Measurements from ENCODE around the gene SGF29. TPM values are rescaled to one million over a fixed set of nuclear protein-coding genes. Genes with fewer than 3 reads are reported as not detected.
"Not testable (repeated sequence)": the region's sequence is repeated elsewhere in the genome, so short reads cannot be mapped to it uniquely, and the experiment has no call there.

Gene SGF29
- total RNA-seq, 1 donor from 2014 or later = 10.0 TPM

DNA sequence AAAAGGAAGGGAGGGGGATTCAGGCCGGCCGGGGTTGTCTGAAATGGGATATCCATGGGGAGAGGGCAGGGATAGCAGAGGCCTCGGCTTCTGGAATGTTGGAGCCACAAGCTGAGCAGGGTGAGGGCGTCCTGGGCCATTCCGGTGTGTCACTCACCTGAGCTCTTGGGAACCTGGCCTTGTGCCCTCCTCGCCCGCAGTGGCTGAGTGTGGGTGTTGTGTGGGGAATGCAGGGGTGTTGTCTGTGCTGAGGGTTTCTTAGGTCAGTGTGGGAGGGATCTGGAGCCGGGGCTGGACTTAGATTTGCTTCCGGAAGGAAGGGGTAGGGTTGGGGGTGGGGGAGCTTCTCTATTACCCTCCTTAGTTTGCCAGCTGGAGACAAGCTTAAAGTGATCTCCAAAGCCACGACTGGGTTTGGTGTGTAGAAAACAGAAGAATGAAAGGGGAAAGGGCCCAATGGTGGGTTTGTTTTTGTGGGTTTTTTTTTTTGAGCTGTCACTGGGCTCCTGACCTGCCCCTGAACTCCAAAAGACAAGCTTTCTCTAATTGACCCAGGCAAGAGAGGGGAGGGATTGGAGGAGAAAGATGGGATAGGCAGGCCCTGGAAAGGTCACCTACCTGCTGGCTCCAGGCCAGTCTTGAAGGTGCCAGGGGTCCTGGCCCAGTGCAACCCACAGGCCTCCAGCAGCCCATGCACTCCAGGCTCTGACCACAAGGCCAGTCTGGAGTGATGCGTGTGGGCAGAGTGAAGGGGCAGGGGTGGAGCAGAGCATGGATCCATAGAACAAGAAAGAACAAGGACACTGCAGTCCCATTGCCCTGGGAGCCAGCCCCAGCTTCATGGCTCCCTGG, 43.3 kb downstream of the SGF29 start, which contains the start of gene SULT1A2:
TSS of gene SULT1A2 (minus strand) at position 211 of the 852 bp plus-strand sequence. CDS start 1,120 bp downstream, outside the sequence.
- DNase-seq = no peak

DNA sequence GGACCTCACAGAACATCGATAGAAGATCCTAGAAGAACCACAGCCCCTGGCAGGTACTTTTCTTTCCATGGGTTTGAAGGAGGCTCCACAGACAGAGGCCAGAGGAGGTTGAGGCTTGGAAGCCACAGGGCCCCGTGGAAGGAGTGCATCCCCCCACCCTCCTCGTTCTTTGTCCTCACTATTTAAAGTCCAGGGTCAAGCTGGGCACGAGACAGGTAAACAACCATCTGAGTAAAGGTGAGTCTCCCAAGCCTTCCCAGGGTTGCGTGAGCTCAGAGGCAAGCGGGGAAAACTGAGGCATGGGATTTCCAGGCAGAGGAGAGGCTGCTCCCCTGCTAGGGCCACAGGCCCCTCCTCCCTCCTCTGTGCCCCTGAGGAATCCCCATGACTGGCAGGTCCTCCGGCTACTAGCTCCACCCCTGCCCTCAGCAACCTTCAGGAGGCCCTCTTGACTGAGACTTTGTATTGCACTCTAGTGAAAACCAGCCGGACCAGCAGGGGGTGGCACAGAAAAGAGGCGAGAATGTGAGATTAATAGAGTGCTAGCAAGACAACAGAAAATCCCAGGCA, 44.1 kb downstream of the SGF29 start:
- DNase-seq = no peak

DNA sequence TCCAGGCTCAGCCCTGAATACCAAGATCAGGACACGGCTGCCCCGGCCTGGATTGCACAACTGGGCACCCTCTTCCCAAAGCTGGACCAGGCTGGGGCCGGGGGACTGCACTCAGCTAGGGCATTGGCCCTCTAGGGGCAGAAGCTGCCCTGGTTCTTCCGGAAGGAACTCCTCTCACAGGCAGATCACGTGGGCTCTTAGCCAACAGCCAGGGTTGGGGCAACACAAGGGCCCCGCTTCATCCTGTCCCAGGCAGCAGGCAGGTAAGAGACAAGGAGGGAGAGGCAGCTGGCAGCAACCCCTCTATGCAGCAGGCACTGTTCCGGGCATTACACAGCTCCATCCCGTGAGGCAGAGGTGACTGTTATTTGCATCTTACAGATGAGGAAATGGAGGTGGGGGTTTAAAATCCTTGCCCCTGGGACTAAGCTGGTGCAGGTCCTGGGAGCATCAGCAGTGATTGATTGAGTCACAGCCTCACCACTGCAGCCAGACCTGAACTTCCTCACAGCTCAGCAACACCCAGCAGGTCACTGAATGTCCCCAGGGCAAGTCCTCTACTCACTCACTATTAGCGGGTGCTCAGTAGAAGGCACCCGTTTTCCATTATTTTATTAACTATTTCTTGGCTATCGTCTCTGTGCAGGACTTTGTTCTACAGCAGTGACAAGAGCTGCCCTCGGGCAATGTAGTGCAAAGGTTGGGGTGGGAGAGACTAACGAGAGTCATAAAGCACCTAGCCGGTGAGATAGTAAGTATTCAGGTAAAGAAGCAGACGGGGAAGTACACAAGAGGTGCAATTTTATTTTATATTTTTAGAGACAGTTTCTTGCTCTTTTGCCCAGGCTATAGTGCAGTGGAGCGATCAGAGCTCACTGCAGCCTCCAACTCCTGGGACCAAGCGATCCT, 45.9 kb downstream of the SGF29 start:
- not testable (repeated sequence) for DNase-seq

DNA sequence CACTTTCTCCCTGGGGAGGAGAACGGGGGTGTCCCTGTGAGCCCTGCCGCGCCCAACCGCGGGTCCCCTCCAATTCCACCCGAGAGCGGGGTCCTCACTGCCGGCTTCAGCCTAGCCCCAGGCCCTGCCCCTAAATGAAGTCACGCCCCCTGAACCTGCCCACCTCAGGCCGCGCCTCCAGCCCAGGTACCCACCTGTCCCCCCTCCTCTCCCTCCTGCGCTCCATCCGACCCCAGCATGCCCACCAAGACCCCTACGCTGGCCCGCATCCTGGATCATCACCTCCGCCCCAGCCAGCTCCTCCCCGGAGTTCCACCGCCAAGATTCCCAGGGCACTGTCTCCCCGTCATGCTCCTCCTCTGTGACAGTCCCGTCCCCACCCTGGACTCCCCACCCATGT, 47.2 kb downstream of the SGF29 start:
- not testable (repeated sequence) for DNase-seq

DNA sequence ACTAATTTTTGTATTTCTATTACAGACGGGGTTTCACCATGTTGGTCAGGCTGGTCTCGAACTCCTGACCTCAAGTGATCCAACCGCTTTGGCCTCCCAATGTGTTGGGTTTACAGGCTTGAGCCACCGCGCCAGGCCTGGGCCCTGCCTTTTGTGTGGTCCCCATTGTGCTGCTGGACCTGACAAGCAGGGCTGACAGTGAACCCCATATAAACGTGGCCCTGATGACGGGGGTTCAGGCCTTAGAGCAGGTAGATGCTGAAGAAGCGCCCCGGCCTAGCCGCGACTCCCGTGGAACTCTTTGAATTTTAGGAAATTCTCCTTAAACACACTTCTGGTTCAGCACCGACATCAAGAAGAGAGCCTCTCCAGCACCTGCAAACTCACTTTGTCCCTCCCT, 47.9 kb downstream of the SGF29 start:
- not testable (repeated sequence) for DNase-seq

DNA sequence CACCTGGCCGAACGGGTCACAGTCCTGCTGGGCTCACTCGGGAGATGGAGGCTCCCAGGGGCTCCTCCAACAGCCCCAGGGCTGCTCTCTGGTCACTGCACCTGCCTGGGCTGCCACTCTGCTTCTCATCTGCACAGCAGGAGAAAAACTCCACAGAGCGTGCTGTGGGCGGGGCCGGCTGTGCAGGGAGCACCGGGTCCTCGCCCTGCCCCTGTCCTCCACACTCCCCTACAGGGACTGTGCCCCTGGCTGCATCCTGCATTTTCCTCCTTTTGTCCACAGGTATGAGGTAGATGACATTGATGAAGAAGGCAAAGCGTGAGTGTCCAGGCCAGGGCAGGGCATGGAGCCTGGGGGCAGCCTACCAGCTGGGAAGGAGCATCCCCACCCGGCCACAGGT, 48.3 kb downstream of the SGF29 start:
- DNase-seq = not testable (repeated sequence)

DNA sequence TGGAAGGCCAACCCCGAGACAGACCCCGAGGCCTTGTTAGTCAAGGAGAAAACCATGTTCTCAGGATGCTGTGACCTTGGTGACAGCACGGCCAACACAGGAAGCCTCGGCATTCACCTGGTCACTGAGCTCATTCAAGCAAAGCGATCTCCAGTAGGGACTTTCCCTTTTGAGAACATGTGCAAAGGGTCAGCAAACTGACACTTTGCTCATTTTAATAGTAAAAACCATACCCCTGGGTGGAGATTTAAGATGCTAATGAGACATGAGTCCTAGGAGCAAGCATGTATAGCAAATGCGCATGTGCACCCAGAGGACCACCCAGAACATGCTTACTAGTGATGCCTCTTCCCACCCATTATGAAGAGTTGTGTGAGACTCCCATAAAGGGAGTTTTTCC, 48.8 kb downstream of the SGF29 start:
- no peak for DNase-seq

DNA sequence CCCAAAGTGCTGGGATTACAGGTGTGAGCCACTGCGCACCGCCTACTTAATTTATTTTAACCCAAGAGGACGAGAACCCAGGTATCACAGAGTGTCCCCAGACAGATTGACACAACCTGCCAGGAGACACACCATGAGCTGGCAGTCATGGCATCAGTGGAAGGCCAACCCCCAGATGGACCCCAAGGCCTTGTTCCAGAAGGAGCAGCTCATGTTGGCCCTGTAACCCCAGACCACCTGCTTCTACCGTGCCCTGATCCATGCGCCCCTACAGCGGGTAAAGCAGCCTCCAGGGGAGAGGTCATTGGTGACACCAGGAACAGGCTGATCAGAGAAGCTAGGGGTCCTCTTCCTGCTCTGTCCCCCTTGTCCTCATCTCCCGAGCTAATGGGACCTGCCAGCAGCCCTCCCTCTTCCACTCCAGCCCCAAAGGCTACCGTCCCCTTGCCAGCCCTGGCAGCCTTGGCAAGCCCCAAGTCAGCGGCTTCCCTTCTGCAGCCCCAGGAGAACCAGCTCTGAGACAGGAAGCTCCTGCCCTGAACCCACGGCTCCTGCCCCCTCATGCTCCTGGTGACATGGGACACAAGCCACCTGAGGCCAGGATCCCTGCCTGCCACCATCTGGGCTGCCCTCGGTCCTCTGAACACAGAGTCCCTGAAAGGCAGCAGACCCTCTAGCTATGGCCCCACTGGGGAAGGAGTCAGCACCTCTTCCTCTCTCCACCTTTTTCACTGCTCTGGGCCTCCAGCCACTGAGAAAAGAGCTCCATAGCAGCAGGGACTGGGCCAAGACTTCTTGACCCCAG, 49.9 kb downstream of the SGF29 start:
- DNase-seq = no peak

DNA sequence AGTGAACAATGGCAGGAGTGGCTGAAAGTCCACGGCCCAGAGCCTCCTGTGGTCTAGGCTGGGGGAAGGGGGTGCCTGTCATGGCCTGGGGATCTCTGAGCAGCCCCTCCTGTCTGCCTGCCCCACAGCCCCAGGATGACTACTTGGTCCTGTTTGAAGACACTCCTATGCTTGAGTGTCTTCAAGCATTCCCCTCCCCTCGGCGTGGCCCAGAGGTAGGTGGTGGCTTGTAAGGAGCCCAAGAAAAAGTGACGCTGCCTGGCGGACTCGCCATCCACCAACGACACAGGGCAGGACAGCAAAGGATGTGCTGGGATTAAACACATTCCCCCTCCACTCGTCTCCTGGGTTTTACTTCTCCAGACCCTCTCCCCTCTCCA, 50.5 kb downstream of the SGF29 start:
- no peak for DNase-seq

DNA sequence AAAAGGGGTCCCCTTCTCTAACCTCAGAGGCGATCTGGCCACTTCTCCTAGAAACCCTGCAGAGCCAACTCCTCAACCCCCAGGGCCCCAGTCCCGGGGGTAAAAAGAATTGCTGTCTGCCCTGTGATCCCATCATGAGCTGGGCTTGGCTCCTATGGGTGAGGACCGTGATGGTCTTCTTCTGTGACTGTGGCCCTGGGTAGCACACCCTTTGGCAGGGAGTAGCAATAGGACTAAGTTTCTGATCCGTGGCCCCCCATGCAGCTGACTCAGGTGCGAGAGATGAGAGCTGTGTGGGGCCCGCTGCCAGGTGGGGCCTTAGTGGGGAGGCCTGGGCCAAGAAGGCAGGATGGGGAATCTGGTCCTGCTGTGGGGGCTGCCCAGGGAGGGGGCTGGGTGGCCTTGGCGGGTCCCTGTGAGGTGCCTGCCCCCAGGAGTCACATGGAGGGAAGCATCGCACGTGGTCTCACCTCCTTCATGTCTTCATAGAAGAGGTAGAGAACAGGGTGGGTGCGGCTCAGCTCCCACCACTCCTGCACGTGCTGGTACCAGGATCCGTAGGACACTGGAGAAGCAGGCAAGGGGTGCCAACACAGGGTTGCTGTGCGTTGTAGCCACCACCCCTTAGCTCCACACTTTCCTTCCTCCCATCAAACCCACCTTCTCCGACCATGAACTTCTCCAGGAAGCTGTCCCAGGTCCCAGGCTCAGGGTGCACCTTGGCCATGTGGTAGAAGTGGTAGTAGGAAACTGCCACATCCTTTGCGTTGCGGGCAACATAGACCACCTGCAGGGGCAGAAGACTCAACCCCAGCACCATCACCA, 52.8 kb downstream of the SGF29 start:
- DNase-seq = no peak

DNA sequence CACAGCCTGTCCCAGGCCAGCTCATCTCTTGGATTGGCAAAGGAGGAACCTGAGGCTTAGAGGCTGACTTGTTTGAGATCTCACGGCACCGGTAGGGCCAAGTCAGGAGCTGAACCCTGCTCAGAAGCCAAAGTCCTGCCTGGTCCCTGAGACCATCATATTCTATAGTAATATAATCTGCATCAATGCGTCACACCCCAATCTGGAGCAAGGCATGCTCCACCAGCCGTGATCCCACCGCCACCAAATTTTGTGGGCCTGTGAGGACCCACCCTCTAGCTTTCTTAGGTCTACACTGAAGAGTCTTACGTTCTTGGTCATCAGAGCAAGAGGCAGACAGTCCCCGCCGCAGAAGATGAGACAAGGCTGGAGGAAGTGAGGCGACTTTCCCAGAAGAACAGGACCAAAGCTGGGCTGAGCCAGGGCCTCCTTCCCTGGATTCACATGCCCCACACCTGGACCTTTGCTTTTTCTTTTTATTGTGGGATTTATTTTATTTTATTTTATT, 53.5 kb downstream of the SGF29 start:
- no peak for DNase-seq

DNA sequence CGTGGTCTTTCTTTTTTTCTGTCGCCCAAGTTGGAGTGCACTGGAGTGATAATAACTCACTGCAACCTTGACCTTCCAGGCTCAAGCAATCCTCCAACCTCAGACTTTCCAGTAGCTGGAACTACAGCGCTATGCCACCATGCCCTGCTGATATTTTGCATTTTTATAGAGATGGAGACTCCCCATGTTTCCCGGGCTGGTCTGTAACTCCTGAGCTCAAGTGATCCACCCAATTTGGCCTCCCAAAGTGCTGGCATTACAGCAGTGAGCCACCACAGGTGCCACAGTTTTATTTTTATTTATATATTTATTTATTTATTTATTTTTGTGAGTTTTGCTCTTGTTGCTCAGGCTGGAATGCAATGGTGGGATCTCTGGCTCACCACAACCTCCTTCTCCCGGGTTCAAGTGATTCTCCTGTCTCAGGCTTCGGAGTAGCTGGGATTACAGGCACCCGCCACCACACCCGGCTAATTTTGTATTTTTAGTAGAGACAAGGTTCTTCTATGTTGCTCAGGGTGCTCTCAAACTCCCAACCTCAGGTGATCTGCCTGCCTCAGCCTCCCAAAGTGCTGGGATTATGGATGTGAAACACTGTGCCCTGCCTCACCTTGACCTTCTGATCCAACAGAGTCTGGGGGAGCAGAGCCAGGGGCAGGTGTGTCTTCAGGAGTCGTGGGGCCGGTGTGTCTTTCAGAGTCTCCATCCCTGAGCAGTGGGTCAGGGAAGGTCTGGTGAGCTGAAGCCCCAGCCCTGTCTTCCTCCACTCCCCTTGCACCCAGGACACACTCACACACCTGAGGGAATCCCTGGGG, 54.2 kb downstream of the SGF29 start:
- DNase-seq = not testable (repeated sequence)

DNA sequence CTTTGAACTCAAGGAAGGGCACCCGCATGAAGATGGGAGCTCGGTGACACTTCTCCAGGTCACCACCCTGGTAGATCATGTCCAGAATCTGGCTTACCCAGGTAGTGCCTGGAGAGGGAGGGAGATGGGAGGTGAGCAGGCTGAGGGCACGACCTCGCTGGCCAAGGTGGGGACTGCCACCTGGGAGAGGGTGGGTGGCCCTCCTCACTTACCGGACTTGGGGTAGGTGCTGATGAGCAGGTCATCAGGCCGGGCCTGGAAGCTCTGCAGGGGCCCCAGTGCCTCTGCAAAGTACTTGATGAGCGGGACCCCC, 54.7 kb downstream of the SGF29 start:
- DNase-seq = not testable (repeated sequence)

DNA sequence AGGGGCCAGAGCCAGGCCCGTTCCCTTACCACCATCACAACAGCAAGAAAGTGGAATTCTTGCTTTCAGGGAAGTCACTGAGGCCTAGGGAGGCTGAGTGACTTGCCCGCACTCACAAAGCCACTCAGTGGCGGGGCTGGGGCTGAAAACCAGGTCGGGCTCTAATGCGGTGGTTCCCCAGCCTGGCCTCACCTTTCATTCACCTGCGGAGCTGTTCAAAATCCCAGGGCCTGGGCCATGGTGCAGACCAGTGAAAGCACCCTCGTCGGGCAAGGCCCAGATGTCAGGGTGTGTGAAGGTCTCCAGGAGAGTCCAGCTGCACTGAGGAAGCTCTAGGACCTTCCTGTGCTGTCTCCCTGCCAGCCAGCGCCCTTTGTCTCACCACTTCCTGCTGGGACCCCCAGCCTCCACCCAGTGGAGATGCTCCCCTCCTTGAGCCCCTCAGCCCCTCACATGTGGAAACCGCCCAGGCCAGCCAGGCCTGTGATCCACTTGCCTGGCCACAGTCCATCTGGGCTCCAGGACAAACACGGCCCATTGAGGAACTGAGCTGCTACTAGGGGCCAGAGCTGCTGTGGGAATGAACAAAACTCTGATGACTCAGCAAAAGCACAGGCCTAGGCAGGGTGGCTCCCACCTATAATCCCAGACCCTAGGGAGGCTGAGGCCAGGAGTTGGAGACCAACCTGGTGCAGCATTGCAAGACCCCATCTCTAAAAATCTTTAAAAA, 55.3 kb downstream of the SGF29 start:
- DNase-seq = not testable (repeated sequence)

DNA sequence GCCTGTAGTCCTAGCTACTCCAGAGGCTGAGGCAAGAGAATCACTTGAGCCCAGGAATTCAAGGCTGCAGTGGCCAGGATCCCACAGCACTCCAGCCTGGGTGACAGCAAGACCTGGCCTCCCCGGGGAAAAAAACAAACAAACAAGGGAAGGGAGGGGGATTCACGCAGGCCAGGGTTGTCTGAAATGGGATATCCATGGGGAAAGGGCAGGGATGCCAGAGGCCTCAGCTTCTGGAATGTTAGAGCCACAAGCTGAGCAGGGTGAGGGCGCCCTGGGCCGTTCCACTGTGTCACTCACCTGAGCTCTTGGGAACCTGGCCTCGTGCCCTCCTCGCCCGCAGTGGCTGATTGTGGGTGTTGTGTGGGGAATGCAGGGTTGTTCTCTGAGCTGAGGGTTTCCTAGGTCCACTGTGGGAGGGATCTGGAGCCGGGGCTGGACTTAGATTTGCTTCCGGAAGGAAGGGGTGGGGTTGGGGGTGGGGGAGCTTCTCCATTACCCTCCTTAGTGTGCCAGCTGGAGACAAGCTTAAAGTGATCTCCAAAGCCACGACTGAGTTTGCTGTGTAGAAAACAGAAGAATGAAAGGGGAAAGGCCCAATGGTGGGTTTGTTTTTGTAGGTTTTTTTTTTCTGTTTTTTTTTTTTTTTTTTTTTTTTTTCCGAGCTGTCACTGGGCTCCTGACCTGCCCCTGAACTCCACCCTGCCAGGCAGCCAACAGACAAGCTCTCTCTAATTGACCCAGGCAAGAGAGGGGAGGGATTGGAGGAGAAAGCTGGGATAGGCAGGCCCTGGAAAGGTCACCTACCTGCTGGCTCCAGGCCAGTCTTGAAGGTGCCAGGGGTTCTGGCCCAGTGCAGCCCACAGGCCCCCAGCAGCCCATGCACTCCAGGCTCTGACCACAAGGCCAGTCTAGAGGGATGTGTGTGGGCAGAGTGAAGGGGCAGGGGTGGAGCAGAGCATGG, 56.2 kb downstream of the SGF29 start, which contains the start of gene SULT1A1:
TSS of gene SULT1A1 (minus strand) at position 414 of the 964 bp plus-strand sequence. CDS start 1,189 bp downstream, outside the sequence.
- DNase-seq = peak; percentile 15

DNA sequence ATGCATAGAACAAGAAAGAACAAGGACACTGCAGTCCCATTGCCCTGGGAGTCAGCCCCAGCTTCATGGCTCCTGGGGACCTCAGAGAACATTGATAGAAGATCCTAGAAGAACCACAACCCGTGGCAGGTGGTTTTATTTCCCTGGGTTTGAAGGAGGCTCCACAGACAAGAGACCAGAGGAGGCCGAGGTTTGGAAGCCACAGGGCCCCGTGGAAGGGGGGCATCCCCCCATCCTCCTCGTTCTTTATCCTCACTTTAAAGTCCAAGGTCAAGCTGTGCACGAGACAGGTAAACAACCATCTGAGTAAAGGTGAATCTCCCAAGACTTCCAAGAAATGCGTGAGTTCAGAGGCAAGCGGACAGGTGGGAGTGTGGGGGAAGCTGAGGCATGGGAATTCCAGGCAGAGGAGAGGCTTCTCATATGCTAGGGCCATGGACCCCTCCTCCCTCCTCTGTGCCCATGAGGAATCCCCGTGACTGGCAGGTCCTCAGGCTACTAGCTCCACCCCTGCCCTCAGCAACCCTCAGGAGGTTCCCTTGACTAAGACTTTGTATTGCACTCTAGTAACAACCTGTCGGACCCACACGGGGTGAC, 57.0 kb downstream of the SGF29 start:
- no peak for DNase-seq

DNA sequence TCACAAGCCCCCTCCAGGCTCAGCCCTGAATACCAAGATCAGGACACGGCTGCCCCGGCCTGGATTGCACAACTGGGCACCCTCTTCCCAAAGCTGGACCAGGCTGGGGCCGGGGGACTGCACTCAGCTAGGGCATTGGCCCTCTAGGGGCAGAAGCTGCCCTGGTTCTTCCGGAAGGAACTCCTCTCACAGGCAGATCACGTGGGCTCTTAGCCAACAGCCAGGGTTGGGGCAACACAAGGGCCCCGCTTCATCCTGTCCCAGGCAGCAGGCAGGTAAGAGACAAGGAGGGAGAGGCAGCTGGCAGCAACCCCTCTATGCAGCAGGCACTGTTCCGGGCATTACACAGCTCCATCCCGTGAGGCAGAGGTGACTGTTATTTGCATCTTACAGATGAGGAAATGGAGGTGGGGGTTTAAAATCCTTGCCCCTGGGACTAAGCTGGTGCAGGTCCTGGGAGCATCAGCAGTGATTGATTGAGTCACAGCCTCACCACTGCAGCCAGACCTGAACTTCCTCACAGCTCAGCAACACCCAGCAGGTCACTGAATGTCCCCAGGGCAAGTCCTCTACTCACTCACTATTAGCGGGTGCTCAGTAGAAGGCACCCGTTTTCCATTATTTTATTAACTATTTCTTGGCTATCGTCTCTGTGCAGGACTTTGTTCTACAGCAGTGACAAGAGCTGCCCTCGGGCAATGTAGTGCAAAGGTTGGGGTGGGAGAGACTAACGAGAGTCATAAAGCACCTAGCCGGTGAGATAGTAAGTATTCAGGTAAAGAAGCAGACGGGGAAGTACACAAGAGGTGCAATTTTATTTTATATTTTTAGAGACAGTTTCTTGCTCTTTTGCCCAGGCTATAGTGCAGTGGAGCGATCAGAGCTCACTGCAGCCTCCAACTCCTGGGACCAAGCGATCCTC, 58.9 kb downstream of the SGF29 start:
- DNase-seq = not testable (repeated sequence)
